OCI-LY3 (cell line): ENCODE data around the gene ZNF597.
A peak's percentile ranks its signal among the peaks of the same experiment; 100 is the strongest.

Experiments used
- H2AFZ ChIP-seq: fragments of 200-600, 300-600 bp; shearing (Covaris generic); 2 replicates; pipeline ENCODE4 v1.6.0; 2014; ENCODE audit warnings: antibody characterized with exemption, low read depth, low read length
- H3K27ac ChIP-seq: fragments of 200-600, 300-600 bp; sonication (generic); 2 replicates; pipeline ENCODE4 v1.5.1; 2014; ENCODE audit warnings: mild to moderate bottlenecking, low read length, moderate library complexity, mixed read lengths
- H3K27me3 ChIP-seq: fragments of 200-600, 300-600 bp; sonication (generic); 2 replicates; pipeline ENCODE4 v1.6.1; 2014; ENCODE audit warnings: low read depth, low read length, mixed read lengths
- H3K36me3 ChIP-seq: fragments of 200-600, 300-600 bp; sonication (generic); replicated peaks from 2 replicates; pipeline ENCODE3; 2014; ENCODE audit warnings: low read depth, low read length, mixed read lengths
- H3K4me1 ChIP-seq: fragments of 300-600, 200-600 bp; sonication (generic); 2 replicates; pipeline ENCODE4 v1.6.1; 2014; ENCODE audit warnings: low read length, mixed read lengths
- H3K4me2 ChIP-seq: fragments of 200-600, 300-600 bp; sonication (generic); 2 replicates; pipeline ENCODE4 v1.6.1; 2014; ENCODE audit warnings: low read length, mixed read lengths
- H3K4me3 ChIP-seq: fragments of 300-600, 200-600 bp; sonication (generic); 2 replicates; pipeline ENCODE4 v1.5.1; 2014; ENCODE audit warnings: antibody characterized with exemption, mild to moderate bottlenecking, low read length, moderate library complexity
- H3K79me2 ChIP-seq: fragments of 300-600, 200-600 bp; shearing (Covaris generic); 2 replicates; pipeline ENCODE4 v1.6.1; 2014; ENCODE audit warnings: mild to moderate bottlenecking, low read length, mixed read lengths
- H3K9ac ChIP-seq: fragments of 300-600, 200-600 bp; shearing (Covaris generic); 2 replicates; pipeline ENCODE4 v1.6.0; 2014; ENCODE audit warnings: mild to moderate bottlenecking, low read length, moderate library complexity
- H3K9me3 ChIP-seq: fragments of 200-600, 300-600 bp; shearing (Covaris generic); 2 replicates; pipeline ENCODE4 v1.6.1; 2014; ENCODE audit warnings: low read length, mixed read lengths; ENCODE audit not compliant: insufficient read depth
- H4K20me1 ChIP-seq: fragments of 200-600, 300-600 bp; sonication (generic); 2 replicates; pipeline ENCODE4 v1.6.1; 2016; ENCODE audit warnings: low read length, mixed read lengths; ENCODE audit not compliant: insufficient read depth
- CTCF ChIP-seq: fragments of 200-600, 300-600 bp; sonication (generic); IDR thresholded peaks from 2 replicates; pipeline ENCODE4 v1.5.1; 2014; ENCODE audit warnings: antibody characterized with exemption, low read length, low read depth
- EZH2phosphoT487 ChIP-seq: fragments of 200-600 bp; shearing (Covaris generic); IDR thresholded peaks from 2 replicates; pipeline ENCODE4 v1.6.1; 2018; ENCODE audit warnings: antibody characterized with exemption, mixed run types, low read depth

Gene ZNF597

GRCh38 chr16:3444032-3444388 lies 706 bp upstream of the ZNF597 start:
- Histone ChIP-seq H3K4me3 (peak overlapping the region; percentile 99), H3K9ac (peak overlapping the region; percentile 91), H3K79me2 (peaks cover 33% of the 10 kb centered on the region), H3K27me3 (no peaks in the 10 kb centered on the region), H2AFZ (peak overlapping the region; percentile 80), H3K36me3 (peaks cover 29% of the 10 kb centered on the region), H3K4me2 (peak overlapping the region; percentile 78), H3K9me3 (no peaks in the 10 kb centered on the region), H4K20me1 (no peaks in the 10 kb centered on the region), H3K27ac (peak overlapping the region; percentile 59), H3K4me1 (0 out of 2 replicates have a peak, but pooled peaks cover 5% of the 10 kb centered on the region)
- no peak for TF ChIP-seq EZH2phosphoT487
- no peak for TF ChIP-seq CTCF

DNA sequence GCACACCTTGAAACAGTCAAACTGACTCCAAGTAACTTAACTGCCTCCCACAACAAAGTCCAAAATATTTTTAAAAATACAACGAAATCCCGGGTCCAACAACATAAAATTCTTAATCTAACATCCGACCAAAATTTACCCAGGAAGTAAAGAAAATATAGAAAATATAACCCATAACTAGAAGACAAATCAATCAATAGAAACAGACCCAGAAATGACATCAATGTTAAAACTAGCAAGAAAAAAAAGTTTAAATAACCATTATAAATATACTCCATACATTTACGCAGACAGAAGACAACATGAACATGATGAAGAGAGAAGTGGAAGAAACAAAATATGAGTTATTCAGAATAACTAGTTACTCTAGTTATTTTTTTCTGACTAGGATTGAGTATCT lies 3.7 kb downstream of the ZNF597 start:
- no peak overlapping the region for H3K4me2 ChIP-seq
- H3K4me1 ChIP-seq, result 0 out of 2 replicates have a peak, but pooled peaks cover 4% of the 10 kb centered on the region
- no peaks in the 10 kb centered on the region for H3K9me3 ChIP-seq
- H4K20me1 ChIP-seq, result no peaks in the 10 kb centered on the region
- TF ChIP-seq CTCF, result no peak
- TF ChIP-seq EZH2phosphoT487, result no peak
- no peaks in the 10 kb centered on the region for H3K27me3 ChIP-seq
- peaks cover 21% of the 10 kb centered on the region for H3K36me3 ChIP-seq
- no peak overlapping the region for H3K27ac ChIP-seq
- H3K4me3 ChIP-seq, result no peak overlapping the region
- H2AFZ ChIP-seq, result no peak overlapping the region
- no peak overlapping the region for H3K9ac ChIP-seq
- H3K79me2 ChIP-seq, result peaks cover 24% of the 10 kb centered on the region

- H3K4me3 ChIP-seq, result no peak overlapping the region
These were observed 8.9 kb downstream of the ZNF597 start for GRCh38 chr16:3434373-3434772.

DNA sequence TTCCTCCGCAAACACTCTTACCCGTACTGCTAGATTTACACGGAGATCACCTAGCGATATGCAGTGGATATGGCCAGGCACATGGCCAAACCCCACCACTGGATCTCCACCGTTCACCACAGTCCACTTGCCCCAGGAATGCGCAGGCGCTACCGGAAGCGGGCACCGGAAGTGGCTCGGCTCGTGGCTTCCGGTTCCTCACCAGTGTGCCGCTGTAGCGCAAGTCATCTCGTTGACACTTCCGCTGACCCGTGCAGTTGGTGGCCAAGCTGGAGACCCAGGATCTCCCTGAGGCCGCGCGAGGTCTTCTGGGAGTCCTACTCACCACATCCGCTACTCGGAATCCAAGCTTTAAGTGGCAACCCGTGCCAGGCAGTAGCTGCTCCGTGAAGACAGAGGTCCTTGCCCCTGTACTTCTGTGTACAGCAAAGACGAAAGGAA lies 11.5 kb downstream of the ZNF597 start:
- Histone ChIP-seq H3K4me3 (no peak overlapping the region), H3K9ac (no peak overlapping the region), H3K36me3 (peaks cover 3% of the 10 kb centered on the region), H2AFZ (no peak overlapping the region), H3K27me3 (no peaks in the 10 kb centered on the region), H3K79me2 (no peaks in the 10 kb centered on the region), H3K9me3 (no peaks in the 10 kb centered on the region), H3K27ac (no peak overlapping the region), H3K4me1 (no peaks in the 10 kb centered on the region), H3K4me2 (no peak overlapping the region), H4K20me1 (no peaks in the 10 kb centered on the region)
- TF ChIP-seq CTCF, result no peak
- no peak for TF ChIP-seq EZH2phosphoT487

More at GRCh38 chr16:3434373-3434772, 8.9 kb downstream of the ZNF597 start:
- Histone ChIP-seq H3K9ac (no peak overlapping the region), H2AFZ (no peak overlapping the region), H3K4me2 (no peak overlapping the region), H3K9me3 (no peaks in the 10 kb centered on the region), H3K27ac (no peak overlapping the region), H3K4me1 (no peaks in the 10 kb centered on the region), H3K79me2 (no peaks in the 10 kb centered on the region; the same call in 1 of the 2 replicates), H3K36me3 (peaks cover 9% of the 10 kb centered on the region), H3K27me3 (no peaks in the 10 kb centered on the region), H4K20me1 (no peaks in the 10 kb centered on the region)
- TF ChIP-seq EZH2phosphoT487 (no peak), CTCF (no peak)
